Measurements from ENCODE around the gene PDIA4.
"Not testable (repeated sequence)": the region's sequence is repeated elsewhere in the genome, so short reads cannot be mapped to it uniquely, and the experiment has no call there.

The PDIA4 gene

DNA sequence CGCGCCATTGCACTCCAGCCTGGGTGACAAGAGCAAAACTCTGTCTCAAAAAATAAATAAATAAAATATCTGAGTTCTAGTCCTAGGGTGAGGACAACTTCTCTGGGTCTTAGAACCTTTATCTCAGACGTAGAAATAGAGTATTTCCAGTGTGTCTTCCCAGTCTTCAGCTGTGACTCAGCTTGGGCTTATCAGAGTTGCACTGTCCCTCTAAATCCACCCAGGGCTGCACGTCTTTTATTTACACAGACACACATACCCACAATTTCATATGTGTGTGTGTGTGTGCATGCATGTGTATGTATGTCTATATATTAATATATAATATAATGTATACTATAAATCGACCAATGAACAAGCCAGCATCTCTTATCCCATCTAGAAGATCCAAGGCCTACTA is 13.0 kb upstream of the PDIA4 start:
- Histone ChIP-seq H3K9me3 (ENCODE audit: severe bottlenecking) (no peaks in the 10 kb centered on the region), H3K27ac (ENCODE audit: poor library complexity, severe bottlenecking) (no peak overlapping the region), H3K4me1 (ENCODE audit: insufficient read depth, poor library complexity, severe bottlenecking) (no peaks in the 10 kb centered on the region), H3K36me3 (ENCODE audit: low read depth) (no peaks in the 10 kb centered on the region), H3K27me3 (ENCODE audit: insufficient read depth, poor library complexity, severe bottlenecking) (no peaks in the 10 kb centered on the region), H3K4me3 (ENCODE audit: severe bottlenecking) (no peak overlapping the region)
- TF ChIP-seq, protein P1, sequence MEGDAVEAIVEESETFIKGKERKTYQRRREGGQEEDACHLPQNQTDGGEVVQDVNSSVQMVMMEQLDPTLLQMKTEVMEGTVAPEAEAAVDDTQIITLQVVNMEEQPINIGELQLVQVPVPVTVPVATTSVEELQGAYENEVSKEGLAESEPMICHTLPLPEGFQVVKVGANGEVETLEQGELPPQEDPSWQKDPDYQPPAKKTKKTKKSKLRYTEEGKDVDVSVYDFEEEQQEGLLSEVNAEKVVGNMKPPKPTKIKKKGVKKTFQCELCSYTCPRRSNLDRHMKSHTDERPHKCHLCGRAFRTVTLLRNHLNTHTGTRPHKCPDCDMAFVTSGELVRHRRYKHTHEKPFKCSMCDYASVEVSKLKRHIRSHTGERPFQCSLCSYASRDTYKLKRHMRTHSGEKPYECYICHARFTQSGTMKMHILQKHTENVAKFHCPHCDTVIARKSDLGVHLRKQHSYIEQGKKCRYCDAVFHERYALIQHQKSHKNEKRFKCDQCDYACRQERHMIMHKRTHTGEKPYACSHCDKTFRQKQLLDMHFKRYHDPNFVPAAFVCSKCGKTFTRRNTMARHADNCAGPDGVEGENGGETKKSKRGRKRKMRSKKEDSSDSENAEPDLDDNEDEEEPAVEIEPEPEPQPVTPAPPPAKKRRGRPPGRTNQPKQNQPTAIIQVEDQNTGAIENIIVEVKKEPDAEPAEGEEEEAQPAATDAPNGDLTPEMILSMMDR (IDR thresholded peaks at IDR 0.05; ENCODE audit: poor library complexity, severe bottlenecking), result no peak
- ATAC-seq (ENCODE audit: low read depth), result no peak
- no peak for DNase-seq (ENCODE audit: low spot score)

DNA sequence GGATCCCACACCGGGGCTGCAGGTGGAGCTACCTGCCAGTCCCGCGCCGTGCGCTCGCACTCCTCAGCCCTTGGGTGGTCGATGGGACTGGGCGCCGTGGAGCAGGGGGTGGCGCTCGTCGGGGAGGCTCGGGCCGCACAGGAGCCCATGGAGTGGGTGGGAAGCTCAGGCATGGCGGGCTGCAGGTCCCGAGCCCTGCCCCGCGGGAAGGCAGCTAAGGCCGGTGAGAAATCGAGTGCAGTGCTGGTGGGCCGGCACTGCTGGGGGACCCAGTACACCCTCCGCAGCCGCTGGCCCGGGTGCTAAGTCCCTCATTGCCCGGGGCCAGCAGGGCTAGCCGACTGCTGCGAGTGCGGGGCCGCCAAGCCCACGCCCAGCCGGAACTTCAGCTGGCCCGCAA is 10.3 kb upstream of the PDIA4 start:
- H3K36me3 ChIP-seq (ENCODE audit: low read depth); H3K4me1 ChIP-seq (ENCODE audit: insufficient read depth, poor library complexity, severe bottlenecking); ATAC-seq (ENCODE audit: low read depth); DNase-seq (ENCODE audit: low spot score); H3K4me3 ChIP-seq (ENCODE audit: severe bottlenecking); H3K27ac ChIP-seq (ENCODE audit: poor library complexity, severe bottlenecking); H3K27me3 ChIP-seq (ENCODE audit: insufficient read depth, poor library complexity, severe bottlenecking); H3K9me3 ChIP-seq (ENCODE audit: severe bottlenecking): not testable (repeated sequence)

DNA sequence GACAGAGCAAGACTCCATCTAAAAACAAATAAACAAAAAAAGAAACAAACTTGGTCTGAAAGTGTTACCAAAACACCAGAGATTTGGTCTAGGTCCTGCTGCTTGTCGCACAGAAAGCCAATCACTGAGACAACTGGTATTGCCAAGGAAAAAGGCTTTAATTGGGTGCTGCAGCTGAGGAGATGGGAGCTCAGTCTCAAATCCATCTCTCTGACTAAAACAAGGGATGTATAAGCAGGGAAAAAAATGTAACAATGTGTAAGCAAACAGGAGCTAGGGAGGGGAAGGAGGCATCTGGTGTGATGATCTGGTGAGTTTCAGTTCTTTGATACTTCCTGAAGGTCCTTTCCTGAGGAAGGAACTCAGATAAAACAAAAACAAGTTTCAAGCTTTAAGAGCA is 8.4 kb upstream of the PDIA4 start:
- TF ChIP-seq, protein P1 (IDR thresholded peaks at IDR 0.05; ENCODE audit: poor library complexity, severe bottlenecking), result no peak
- DNase-seq (ENCODE audit: low spot score) (no peak), ATAC-seq (ENCODE audit: low read depth) (no peak)
- no peaks in the 10 kb centered on the region for H3K9me3 ChIP-seq (ENCODE audit: severe bottlenecking)
- no peaks in the 10 kb centered on the region for H3K36me3 ChIP-seq (ENCODE audit: low read depth)
- no peaks in the 10 kb centered on the region for H3K4me1 ChIP-seq (ENCODE audit: insufficient read depth, poor library complexity, severe bottlenecking)
- no peak overlapping the region for H3K27ac ChIP-seq (ENCODE audit: poor library complexity, severe bottlenecking)
- H3K4me3 ChIP-seq (ENCODE audit: severe bottlenecking), result no peak overlapping the region
- H3K27me3 ChIP-seq (ENCODE audit: insufficient read depth, poor library complexity, severe bottlenecking), result no peaks in the 10 kb centered on the region

DNA sequence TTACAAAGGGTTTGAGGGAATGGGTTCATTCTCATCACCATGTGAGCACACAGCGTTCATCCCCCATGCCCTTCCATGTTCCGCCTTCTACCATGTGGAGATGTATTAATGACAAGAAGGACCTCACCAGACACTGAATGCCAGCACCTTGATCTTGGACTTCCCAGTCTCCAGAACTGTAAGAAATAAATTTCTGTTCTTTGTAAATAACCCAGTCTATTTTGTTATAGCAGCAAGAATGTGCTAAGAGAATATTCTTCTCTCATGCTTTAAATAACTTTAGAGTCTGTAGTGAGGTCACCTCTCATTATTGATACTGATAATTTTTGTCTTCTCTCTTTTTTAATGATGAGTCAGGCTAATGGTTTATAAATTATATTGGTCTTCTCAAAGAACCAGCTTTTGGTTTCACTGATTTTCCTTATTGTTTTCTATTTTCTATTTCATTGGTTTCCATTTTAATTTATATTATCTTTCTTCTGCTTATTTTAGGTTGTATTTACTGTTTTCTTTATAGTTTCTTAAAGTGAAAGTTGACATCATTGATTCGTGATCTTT is 3.1 kb upstream of the PDIA4 start:
- Histone ChIP-seq H3K36me3 (ENCODE audit: low read depth) (peaks cover 9% of the 10 kb centered on the region), H3K9me3 (ENCODE audit: severe bottlenecking) (no peaks in the 10 kb centered on the region), H3K27me3 (ENCODE audit: insufficient read depth, poor library complexity, severe bottlenecking) (no peaks in the 10 kb centered on the region), H3K27ac (ENCODE audit: poor library complexity, severe bottlenecking) (no peak overlapping the region), H3K4me3 (ENCODE audit: severe bottlenecking) (no peak overlapping the region), H3K4me1 (ENCODE audit: insufficient read depth, poor library complexity, severe bottlenecking) (no peaks in the 10 kb centered on the region)
- ATAC-seq (ENCODE audit: low read depth) (no peak), DNase-seq (ENCODE audit: low spot score) (no peak)
- TF ChIP-seq, protein P1 (IDR thresholded peaks at IDR 0.05; ENCODE audit: poor library complexity, severe bottlenecking), result no peak

DNA sequence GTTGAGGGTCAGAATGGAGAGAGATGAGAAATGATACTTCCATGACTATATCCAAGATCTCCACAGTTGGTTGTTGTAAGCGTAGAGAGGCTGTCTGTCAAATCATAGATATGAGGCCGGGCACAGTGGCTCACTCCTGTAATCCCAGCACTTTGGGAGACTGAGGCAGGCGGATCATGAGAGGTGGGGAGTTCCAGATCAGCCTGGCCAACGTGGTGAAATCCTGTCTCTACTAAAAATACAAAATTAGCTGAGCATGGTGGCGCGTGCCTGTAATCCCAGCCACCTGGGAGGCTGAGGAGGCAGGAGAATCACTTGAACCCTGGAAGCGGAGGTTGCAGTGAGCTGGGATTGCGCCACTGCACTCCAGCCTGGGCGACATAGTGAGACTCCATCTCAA is 2.1 kb upstream of the PDIA4 start:
- not testable (repeated sequence) for H3K27me3 ChIP-seq (ENCODE audit: insufficient read depth, poor library complexity, severe bottlenecking); H3K27ac ChIP-seq (ENCODE audit: poor library complexity, severe bottlenecking); H3K4me3 ChIP-seq (ENCODE audit: severe bottlenecking); DNase-seq (ENCODE audit: low spot score); H3K4me1 ChIP-seq (ENCODE audit: insufficient read depth, poor library complexity, severe bottlenecking); ATAC-seq (ENCODE audit: low read depth); H3K9me3 ChIP-seq (ENCODE audit: severe bottlenecking)
- peaks cover 18% of the 10 kb centered on the region for H3K36me3 ChIP-seq (ENCODE audit: low read depth)

DNA sequence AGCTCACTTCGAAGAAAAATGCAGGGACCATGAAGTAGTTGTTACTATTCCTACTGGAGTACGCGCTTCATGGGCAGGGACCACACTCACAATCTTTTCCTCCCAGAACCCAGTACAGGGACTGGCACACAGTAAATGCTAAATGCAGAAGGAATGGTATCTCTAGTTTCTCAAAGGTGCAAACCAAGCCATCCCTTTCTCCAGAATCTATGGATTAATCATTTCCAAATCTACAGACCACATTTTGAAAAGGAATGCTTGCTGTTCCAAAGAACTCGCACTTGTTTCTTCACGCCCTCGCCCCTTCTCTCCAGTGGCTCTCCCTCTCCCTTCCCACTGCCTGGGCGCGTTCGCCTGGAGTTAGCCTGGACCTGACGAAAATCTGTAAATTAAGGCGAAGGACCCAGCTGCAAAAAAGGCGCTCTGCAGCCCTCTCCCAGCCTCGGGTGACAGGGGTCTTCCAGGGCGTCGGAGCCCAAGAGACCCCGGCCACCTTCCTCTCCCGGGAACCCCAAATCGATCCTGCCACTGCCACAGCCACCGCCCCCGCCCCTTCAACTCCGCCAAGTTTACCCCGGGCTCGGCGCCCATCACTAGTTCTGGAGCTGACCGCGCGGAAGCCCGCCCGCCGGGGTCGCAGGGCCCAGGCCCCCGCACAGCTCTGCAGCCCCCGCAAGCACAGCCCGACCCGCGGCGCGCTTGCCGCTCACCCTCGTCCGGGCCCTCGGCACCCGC is 527 bp downstream of the PDIA4 start:
- Histone ChIP-seq H3K4me3 (ENCODE audit: severe bottlenecking) (peak overlapping the region; percentile 87), H3K36me3 (ENCODE audit: low read depth) (peaks cover 39% of the 10 kb centered on the region), H3K27ac (ENCODE audit: poor library complexity, severe bottlenecking) (peak overlapping the region; percentile 66), H3K9me3 (ENCODE audit: severe bottlenecking) (no peaks in the 10 kb centered on the region), H3K27me3 (ENCODE audit: insufficient read depth, poor library complexity, severe bottlenecking) (no peaks in the 10 kb centered on the region), H3K4me1 (ENCODE audit: insufficient read depth, poor library complexity, severe bottlenecking) (peaks cover 12% of the 10 kb centered on the region)
- DNase-seq (ENCODE audit: low spot score), result no peak
- TF ChIP-seq, protein P1 (IDR thresholded peaks at IDR 0.05; ENCODE audit: poor library complexity, severe bottlenecking), result no peak
- no peak for ATAC-seq (ENCODE audit: low read depth)

Measured in RWPE2 (cell line).